H1 (cell line): ENCODE results near the gene MIA2. TPM values are rescaled to one million over a fixed set of nuclear protein-coding genes. Genes with fewer than 3 reads are reported as not detected.

Experiments
- CTCF ChIA-PET: fragments of 300-600 bp; sonication (Branson Sonifier 250); formaldehyde crosslinking; loops from one replicate; lab custom pipeline; 2021; ENCODE audit not compliant: partially characterized antibody; lab: Charles Lee
- POLR2A ChIA-PET: fragments of 300-600 bp; sonication (Branson Sonifier 250); formaldehyde crosslinking; loops from one replicate; lab custom pipeline; 2021; ENCODE audit warnings: inconsistent platforms; ENCODE audit not compliant: partially characterized antibody; lab: Charles Lee
- DNase-seq, 2 experiments: peaks; one replicate each; pipeline versions ENCODE4 v3.0.0 to v3.0.0-alpha.2; 2010 to 2022; ENCODE audit warnings: low spot score in 2 of 2, low read depth in 1 of 2, mixed read lengths in 1 of 2
- FAIRE-seq: peaks from 2 replicates; lab custom pipeline; 2011; peaks lifted over from hg19 to GRCh38; lab: Jason Lieb, UNC
- H2AFZ ChIP-seq: 2 replicates; pipeline ENCODE4 v1.8.1; 2012; ENCODE audit warnings: low read length, inconsistent platforms
- H2AK5ac ChIP-seq: 2 replicates; pipeline ENCODE4 v1.6.1; 2013; ENCODE audit warnings: low read depth, low read length
- H2BK120ac ChIP-seq: replicated peaks from 2 replicates; pipeline ENCODE3; 2013; ENCODE audit warnings: low read depth, low read length, inconsistent platforms
- H2BK12ac ChIP-seq: 2 replicates; pipeline ENCODE4 v1.6.1; 2013; ENCODE audit warnings: low read depth, low read length
- H2BK15ac ChIP-seq: 2 replicates; pipeline ENCODE4 v1.6.1; 2013; ENCODE audit warnings: low read length
- H2BK20ac ChIP-seq: 2 replicates; pipeline ENCODE4 v1.6.1; 2013; ENCODE audit warnings: low read length
- H2BK5ac ChIP-seq: 2 replicates; pipeline ENCODE4 v1.6.1; 2013; ENCODE audit warnings: low read depth, low read length
- H3K14ac ChIP-seq: 2 replicates; pipeline ENCODE4 v1.6.1; 2013; ENCODE audit warnings: inconsistent platforms; ENCODE audit not compliant: insufficient read length
- H3K18ac ChIP-seq: 2 replicates; pipeline ENCODE4 v1.6.1; 2013; ENCODE audit warnings: low read length; ENCODE audit errors: extremely low read depth
- H3K23ac ChIP-seq: 2 replicates; pipeline ENCODE4 v1.6.1; 2013; ENCODE audit warnings: inconsistent platforms; ENCODE audit not compliant: insufficient read length
- H3K23me2 ChIP-seq: 2 replicates; pipeline ENCODE4 v1.6.1; 2013; ENCODE audit warnings: low read depth, low read length
- H3K27ac ChIP-seq: 2 replicates; pipeline ENCODE4 v1.6.1; 2011; ENCODE audit warnings: low read depth, low read length, inconsistent platforms
- H3K27me3 ChIP-seq, 4 experiments: replicated peaks in 1 of 4; 1 replicate in 1 of 4; 2 replicates in 3 of 4; pipeline versions ENCODE4 v1.6.1 to v1.8.1; 2011 to 2013; ENCODE audit warnings: low read length in 3 of 4, mild to moderate bottlenecking in 3 of 4, inconsistent platforms in 2 of 4, mixed read lengths in 2 of 4, moderate library complexity in 1 of 4; ENCODE audit not compliant: control insufficient read depth in 3 of 4, insufficient read depth in 3 of 4; ENCODE audit errors: extremely low read depth in 1 of 4
- H3K36me3 ChIP-seq, 4 experiments: 2 replicates each; pipeline versions ENCODE4 v1.6.1 to v1.8.1; 2011 to 2013; ENCODE audit warnings: mild to moderate bottlenecking in 4 of 4, low read length in 3 of 4, moderate library complexity in 2 of 4, control low read depth in 1 of 4, inconsistent platforms in 1 of 4; ENCODE audit not compliant: insufficient read depth in 4 of 4, control insufficient read depth in 2 of 4
- H3K4ac ChIP-seq: replicated peaks from 2 replicates; pipeline ENCODE3; 2013; ENCODE audit warnings: low read length, low read depth, mixed read lengths, inconsistent platforms; ENCODE audit not compliant: insufficient read length
- H3K4me1 ChIP-seq, 4 experiments: replicated peaks in 1 of 4; 1 replicate in 1 of 4; 2 replicates in 3 of 4; pipeline versions ENCODE4 v1.6.1 to v1.8.1; 2011 to 2013; ENCODE audit warnings: low read length in 3 of 4, inconsistent platforms in 2 of 4, mixed read lengths in 1 of 4; ENCODE audit not compliant: insufficient read depth in 4 of 4, control insufficient read depth in 3 of 4
- H3K4me2 ChIP-seq, 2 experiments: 2 replicates each; pipeline versions ENCODE4 v1.6.1 to v1.8.1; 2011 to 2013; ENCODE audit warnings: low read depth in 2 of 2, low read length in 2 of 2, control low read depth in 1 of 2, inconsistent platforms in 1 of 2, mild to moderate bottlenecking in 1 of 2; ENCODE audit not compliant: insufficient read depth in 1 of 2
- H3K4me3 ChIP-seq, 4 experiments: fragments of 200-600, 300-600 bp in 1 of 4; sonication (generic), shearing (Covaris generic), sonication (Bioruptor Twin) in 1 of 4; 2 replicates each; pipeline versions ENCODE4 v1.5.1 to v1.8.1; 2011 to 2016; ENCODE audit warnings: low read length in 4 of 4, low read depth in 3 of 4, control low read depth in 2 of 4, inconsistent platforms in 2 of 4, mild to moderate bottlenecking in 2 of 4, mixed read lengths in 1 of 4, moderate library complexity in 1 of 4; ENCODE audit not compliant: insufficient read depth in 2 of 4; ENCODE audit errors: extremely low read depth in 1 of 4
- H3K56ac ChIP-seq: replicated peaks from 2 replicates; pipeline ENCODE3; 2013; ENCODE audit warnings: low read depth, mild to moderate bottlenecking, mixed read lengths, low read length, inconsistent platforms; ENCODE audit not compliant: insufficient read length
- H3K79me1 ChIP-seq: 2 replicates; pipeline ENCODE4 v1.6.1; 2013; ENCODE audit warnings: low read depth, low read length, control low read depth
- H3K79me2 ChIP-seq, 2 experiments: 2 replicates each; pipeline versions ENCODE4 v1.6.1 to v1.8.1; 2012 to 2013; ENCODE audit warnings: low read length in 2 of 2, mild to moderate bottlenecking in 2 of 2, inconsistent platforms in 1 of 2; ENCODE audit not compliant: insufficient read depth in 2 of 2, control insufficient read depth in 1 of 2
- H3K9ac ChIP-seq, 4 experiments: replicated peaks in 1 of 4; 1 replicate in 1 of 4; 2 replicates in 3 of 4; pipeline versions ENCODE4 v1.6.1 to v1.8.1; 2011 to 2013; ENCODE audit warnings: low read depth in 3 of 4, low read length in 3 of 4, control low read depth in 2 of 4, mild to moderate bottlenecking in 2 of 4, moderate library complexity in 2 of 4, inconsistent platforms in 1 of 4; ENCODE audit errors: extremely low read depth in 1 of 4
- H3K9me3 ChIP-seq, 2 experiments: 2 replicates each; pipeline versions ENCODE4 v1.6.1 to v1.8.1; 2012 to 2013; ENCODE audit warnings: mild to moderate bottlenecking in 2 of 2, moderate library complexity in 2 of 2, control low read depth in 1 of 2, inconsistent platforms in 1 of 2, low read depth in 1 of 2, low read length in 1 of 2, mixed read lengths in 1 of 2; ENCODE audit not compliant: insufficient read depth in 2 of 2
- H4K20me1 ChIP-seq, 2 experiments: replicated peaks in 1 of 2; 2 replicates each; pipeline versions ENCODE3 to v1.8.1; 2011 to 2013; ENCODE audit warnings: inconsistent platforms in 2 of 2, low read length in 2 of 2, mild to moderate bottlenecking in 1 of 2; ENCODE audit not compliant: insufficient read depth in 2 of 2, control insufficient read depth in 1 of 2
- H4K5ac ChIP-seq: 2 replicates; pipeline ENCODE4 v1.6.1; 2013; ENCODE audit warnings: low read length, low read depth, mixed read lengths, inconsistent platforms; ENCODE audit not compliant: insufficient read length
- H4K8ac ChIP-seq: 2 replicates; pipeline ENCODE4 v1.8.0; 2013; ENCODE audit warnings: mild to moderate bottlenecking, moderate library complexity, low read length, inconsistent platforms; ENCODE audit not compliant: insufficient read depth; ENCODE audit errors: extremely low read depth
- H4K91ac ChIP-seq: replicated peaks from 2 replicates; pipeline ENCODE3; 2013; ENCODE audit warnings: low read length, mixed read lengths, inconsistent platforms; ENCODE audit not compliant: insufficient read length
- ATF2 ChIP-seq: IDR thresholded peaks from 2 replicates; pipeline ENCODE4 v1.6.1; 2012; ENCODE audit warnings: low read length, inconsistent platforms
- CTCF ChIP-seq, 3 experiments: IDR thresholded peaks; 1 replicate in 2 of 3; 2 replicates in 1 of 3; pipeline versions ENCODE4 v1.5.1 to v1.6.1; 2011; ENCODE audit warnings: low read length in 3 of 3, mild to moderate bottlenecking in 3 of 3, inconsistent platforms in 2 of 3, low read depth in 1 of 3, moderate library complexity in 1 of 3; ENCODE audit not compliant: insufficient read depth in 1 of 3; ENCODE audit errors: control extremely low read depth in 1 of 3
- EZH2 ChIP-seq: fragments of 200-600 bp; sonication (generic); IDR thresholded peaks from 2 replicates; pipeline ENCODE4 v1.7.1; 2012; ENCODE audit warnings: low read depth, mild to moderate bottlenecking, moderate library complexity, low read length, inconsistent platforms; ENCODE audit not compliant: severe bottlenecking
- RXRA ChIP-seq: IDR thresholded peaks from 2 replicates; pipeline ENCODE4 v1.6.1; 2011; ENCODE audit warnings: low read depth, mild to moderate bottlenecking, low read length, moderate library complexity; ENCODE audit not compliant: insufficient read depth
- SAP30 ChIP-seq: fragments of 300-600 bp; sonication (generic); IDR thresholded peaks from 2 replicates; pipeline ENCODE4 v1.7.1; 2012; ENCODE audit warnings: low read length, moderate library complexity, mild to moderate bottlenecking, inconsistent platforms; ENCODE audit not compliant: insufficient read depth, insufficient replicate concordance
- TCF12 ChIP-seq: IDR thresholded peaks from 2 replicates; pipeline ENCODE4 v1.6.1; 2011; ENCODE audit warnings: low read depth, mild to moderate bottlenecking, low read length
- YY1 ChIP-seq: IDR thresholded peaks from 2 replicates; pipeline ENCODE4 v1.6.1; 2011; ENCODE audit warnings: low read depth, mild to moderate bottlenecking, low read length
- WGBS, 2 experiments: shearing (Covaris generic) in 1 of 2; methylation state at CpG; one replicate each; pipeline versions ENCODE4 v1.1.6 to v1.1.7; 2013 to 2015; ENCODE audit warnings: low lambda C conversion rate in 2 of 2, mixed read lengths in 2 of 2, inconsistent platforms in 1 of 2, low coverage in 1 of 2, missing lambda C conversion rate in 1 of 2; ENCODE audit not compliant: insufficient replicate concordance in 2 of 2, insufficient coverage in 1 of 2, insufficient read length in 1 of 2; ENCODE audit errors: extremely low coverage in 1 of 2, missing lambda C conversion rate in 1 of 2; 5-methylcytosine and 5-hydroxymethylcytosine counted together
- polyA plus RNA-seq, 7 experiments: library from polyadenylated mRNA; depleted of rRNA in 3 of 7; stranded (reverse) in 5 of 7; unstranded in 2 of 7; fragments of >200 nt in 5 of 7; fragments of 200-250 nt in 2 of 7; gene quantifications; 1 replicate in 5 of 7; 2 replicates in 1 of 7; 4 replicates in 1 of 7; pipeline versions ENCODE4 v1.2.1 to v1.2.3, GENCODE V29; 2011 to 2013; ENCODE audit warnings: missing spikeins in 2 of 7, mixed read lengths in 2 of 7
- total RNA-seq: library from RNA; stranded (reverse); fragmentation: NEBNext Ultra II Directional; extraction: Animal tissue kit (Norgen Biotek cat#: 25700); gene quantifications from 2 replicates; pipeline ENCODE4 v1.2.1, GENCODE V29; 2021

The MIA2 gene
- total and polyA plus RNA-seq, 2 of the 8 experiments (the other 6 are each of a cell fraction or from before 2014, with no cell fraction given), result 10.1 to 15.0 TPM

DNA sequence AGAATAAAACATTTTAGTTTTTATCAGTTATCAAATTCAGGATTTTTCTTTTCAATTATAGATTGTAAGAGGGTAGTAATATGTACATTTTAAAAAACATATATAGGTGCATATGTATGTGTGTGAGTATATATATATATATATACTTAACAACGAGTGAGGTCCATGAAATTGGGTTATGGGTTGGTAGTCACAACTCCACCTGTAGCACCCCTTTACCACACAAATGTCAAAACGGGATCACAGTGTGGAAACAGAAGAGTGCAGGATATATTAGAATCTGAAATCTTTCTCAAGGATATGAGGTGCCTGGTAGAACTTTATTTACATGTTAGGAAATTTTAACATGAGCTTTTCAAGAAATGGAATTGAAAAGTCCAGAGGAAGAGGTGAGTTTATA is 31.3 kb downstream of the MIA2 start:
- Histone ChIP-seq H2AK5ac (no peak overlapping the region), H2BK20ac (no peak overlapping the region), H4K20me1 (no peaks in the 10 kb centered on the region), H3K79me1 (no peaks in the 10 kb centered on the region), H2BK12ac (no peak overlapping the region), H3K4me3 (no peak overlapping the region), H3K9ac (no peak overlapping the region), H3K4ac (no peak overlapping the region), H2BK5ac (no peak overlapping the region), H4K5ac (no peak overlapping the region), H3K27ac (no peak overlapping the region), H4K8ac (no peak overlapping the region), H3K23me2 (peaks cover 4% of the 10 kb centered on the region), H3K4me2 (no peak overlapping the region; a peak in 1 of 4 replicates), H3K23ac (no peak overlapping the region), H3K56ac (no peak overlapping the region), H3K14ac (no peak overlapping the region), H2BK15ac (no peak overlapping the region), H2BK120ac (no peak overlapping the region), H3K4me1 (peaks cover 0 to 7% (median under 1%) of the 10 kb centered on the region in 4 experiments; a peak in 3 of 7 replicates), H4K91ac (no peak overlapping the region), H2AFZ (no peak overlapping the region), H3K9me3 (no peaks in the 10 kb centered on the region), H3K79me2 (peaks cover 0 to 21% of the 10 kb centered on the region in 2 experiments; a peak in 2 of 4 replicates), H3K27me3 (no peaks in the 10 kb centered on the region), H3K36me3 (no peaks in the 10 kb centered on the region), H3K18ac (no peak overlapping the region)
- FAIRE-seq, result no peak
- no peak for DNase-seq
- TF ChIP-seq ATF2, result no peak
- no peak for TF ChIP-seq RXRA
- TF ChIP-seq TCF12, result no peak
- TF ChIP-seq EZH2, result no peak
- TF ChIP-seq CTCF (IDR thresholded peaks at IDR 0.05; ENCODE audit: control extremely low read depth in 1 of 3, insufficient read depth in 1 of 3, low read depth in 1 of 3, low read length in 3 of 3), result no peak
- no peak for TF ChIP-seq YY1
- no peak for TF ChIP-seq SAP30
- ChIA-PET CTCF (no interaction called here), POLR2A (interaction anchor here (0.6 to 2.9 kb wide), 2 partner anchors 86 to 168 kb away, joined by 3 to 14 read pairs; no protein-coding TSS in a partner anchor)
- WGBS, 2 experiments, result 85% methylated on average over 2 of the region's 2 CpGs; no CpG with 5 or more reads in 1 of the 2 experiments
